ENCODE results near the gene BCL6.

The BCL6 gene

GRCh38 chr3:187745201-187746058 lies at the start of gene BCL6:
Gene BCL6 (minus strand): TSS chr3:187745468. CDS start chr3:187733693, 11,775 bp downstream.
- Mint-ChIP-seq H3K4me1 (peaks cover 55% of the 10 kb centered on the region), H3K4me3 (peak within 1 kb of the TSS; percentile 100), H3K27me3 (no peaks in the 10 kb centered on the region), H3K27ac (ENCODE audit: low read depth) (peak within 1 kb of the TSS; percentile 99), H3K36me3 (ENCODE audit: insufficient read depth) (peaks cover 46% of the 10 kb centered on the region), H3K9me3 (no peaks in the 10 kb centered on the region)
- ATAC-seq (replicated peaks; ENCODE audit: extremely low read depth, poor library complexity, severe bottlenecking) = peak; percentile 57
- peak; percentile 85 to 89 for DNase-seq (ENCODE audit: low spot score in 2 of 2)

DNA sequence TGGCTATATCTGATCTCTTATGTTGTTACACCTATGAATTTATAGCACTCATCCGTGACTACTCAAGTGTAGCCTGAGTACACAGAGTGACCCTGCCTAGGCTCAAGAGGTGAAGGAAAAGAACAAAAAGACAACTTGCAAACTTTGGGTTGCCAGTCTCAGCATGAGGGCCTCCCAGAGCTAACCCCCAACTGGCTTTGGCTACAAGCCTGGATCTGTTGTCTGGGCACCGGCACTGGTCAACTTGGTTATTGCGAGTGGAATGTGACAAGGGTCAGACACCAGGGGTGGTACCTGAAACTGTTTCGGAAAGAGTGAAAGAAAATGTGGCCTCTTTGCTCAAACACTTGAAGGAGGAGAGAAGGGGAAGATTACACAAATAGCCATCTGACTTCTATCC lies 49.5 kb upstream of the BCL6 start:
- H3K4me3 Mint-ChIP-seq = no peak overlapping the region
- no peaks in the 10 kb centered on the region for H3K36me3 Mint-ChIP-seq (ENCODE audit: insufficient read depth)
- ATAC-seq (replicated peaks; ENCODE audit: extremely low read depth, poor library complexity, severe bottlenecking) (no peak), DNase-seq (ENCODE audit: low spot score in 2 of 2) (no peak)
- peaks cover 25% of the 10 kb centered on the region for H3K4me1 Mint-ChIP-seq
- H3K27me3 Mint-ChIP-seq = no peaks in the 10 kb centered on the region
- peaks cover 11% of the 10 kb centered on the region for H3K9me3 Mint-ChIP-seq
- H3K27ac Mint-ChIP-seq (ENCODE audit: low read depth) = no peak overlapping the region

DNA sequence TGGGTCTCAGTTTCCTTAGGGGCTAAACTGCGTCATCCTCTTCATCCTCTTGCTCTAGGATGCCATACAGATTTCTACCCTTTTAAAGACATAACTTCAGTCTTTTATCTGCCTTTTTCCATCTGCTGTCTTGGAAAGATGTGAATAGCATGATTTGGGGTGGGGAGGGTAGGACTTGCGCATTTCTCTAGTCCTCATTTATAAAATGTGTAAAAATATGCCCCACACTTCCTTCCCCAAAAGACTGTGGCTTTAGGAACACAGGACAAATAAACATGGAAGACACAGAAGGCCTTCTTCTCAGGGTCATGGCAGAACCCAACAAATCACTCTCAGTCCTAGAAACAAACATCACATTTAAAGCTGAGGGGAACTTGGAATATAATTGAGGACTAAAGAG lies 48.4 kb upstream of the BCL6 start:
- ATAC-seq (replicated peaks; ENCODE audit: extremely low read depth, poor library complexity, severe bottlenecking) (no peak), DNase-seq (ENCODE audit: low spot score in 2 of 2) (no peak)
- Mint-ChIP-seq H3K27ac (ENCODE audit: low read depth) (no peak overlapping the region), H3K4me3 (no peak overlapping the region), H3K4me1 (peaks cover 18% of the 10 kb centered on the region), H3K27me3 (no peaks in the 10 kb centered on the region), H3K36me3 (ENCODE audit: insufficient read depth) (no peaks in the 10 kb centered on the region), H3K9me3 (peaks cover 10% of the 10 kb centered on the region)

DNA sequence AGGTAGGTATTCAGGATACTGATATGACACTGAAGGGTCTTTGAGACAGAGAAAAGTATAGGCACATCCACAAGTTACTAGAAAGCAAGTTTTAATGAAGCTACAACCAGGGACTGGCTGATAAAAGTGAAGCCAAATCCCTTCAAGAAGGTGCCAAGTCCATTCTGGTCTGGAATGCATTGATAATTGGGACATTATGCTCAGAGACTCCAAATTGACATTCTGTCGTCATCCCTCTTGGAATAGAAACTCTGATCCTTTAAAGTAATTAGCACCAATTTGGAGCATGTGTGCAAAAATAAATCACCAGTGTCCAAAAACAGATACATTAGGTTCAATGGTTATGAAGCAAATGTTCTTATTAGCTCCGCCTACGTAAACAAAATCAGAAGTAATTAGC lies 47.3 kb upstream of the BCL6 start:
- no peak overlapping the region for H3K27ac Mint-ChIP-seq (ENCODE audit: low read depth)
- DNase-seq (ENCODE audit: low spot score in 2 of 2) = no peak
- ATAC-seq (replicated peaks; ENCODE audit: extremely low read depth, poor library complexity, severe bottlenecking) = no peak

GRCh38 chr3:187789872-187790271 lies 44.6 kb upstream of the BCL6 start:
- ATAC-seq (replicated peaks; ENCODE audit: extremely low read depth, poor library complexity, severe bottlenecking) (no peak), DNase-seq (ENCODE audit: low spot score in 2 of 2) (no peak)
- Mint-ChIP-seq H3K27me3 (no peaks in the 10 kb centered on the region), H3K36me3 (ENCODE audit: insufficient read depth) (no peaks in the 10 kb centered on the region), H3K4me1 (peaks cover 4% of the 10 kb centered on the region), H3K27ac (ENCODE audit: low read depth) (no peak overlapping the region), H3K4me3 (no peak overlapping the region), H3K9me3 (no peaks in the 10 kb centered on the region)

More for the DNA sequence above, 47.3 kb upstream of the BCL6 start:
- Mint-ChIP-seq H3K27me3 (no peaks in the 10 kb centered on the region), H3K36me3 (ENCODE audit: insufficient read depth) (no peaks in the 10 kb centered on the region), H3K4me3 (no peak overlapping the region), H3K4me1 (peaks cover 7% of the 10 kb centered on the region), H3K9me3 (no peaks in the 10 kb centered on the region)

GRCh38 chr3:187788984-187789857 lies 44.0 kb upstream of the BCL6 start:
- no peaks in the 10 kb centered on the region for H3K9me3 Mint-ChIP-seq
- no peaks in the 10 kb centered on the region for H3K27me3 Mint-ChIP-seq
- no peak for ATAC-seq (replicated peaks; ENCODE audit: extremely low read depth, poor library complexity, severe bottlenecking)
- DNase-seq (ENCODE audit: low spot score in 2 of 2) = no peak
- no peaks in the 10 kb centered on the region for H3K36me3 Mint-ChIP-seq (ENCODE audit: insufficient read depth)
- peaks cover 4% of the 10 kb centered on the region for H3K4me1 Mint-ChIP-seq
- no peak overlapping the region for H3K27ac Mint-ChIP-seq (ENCODE audit: low read depth)
- H3K4me3 Mint-ChIP-seq = no peak overlapping the region

- ATAC-seq (replicated peaks; ENCODE audit: extremely low read depth, poor library complexity, severe bottlenecking) (no peak), DNase-seq (ENCODE audit: low spot score in 2 of 2) (no peak)
- H3K4me1 Mint-ChIP-seq = peaks cover 20% of the 10 kb centered on the region
- no peaks in the 10 kb centered on the region for H3K9me3 Mint-ChIP-seq
- no peak overlapping the region for H3K4me3 Mint-ChIP-seq
- no peaks in the 10 kb centered on the region for H3K27me3 Mint-ChIP-seq
- no peaks in the 10 kb centered on the region for H3K36me3 Mint-ChIP-seq (ENCODE audit: insufficient read depth)
- no peak overlapping the region for H3K27ac Mint-ChIP-seq (ENCODE audit: low read depth)
Observed at GRCh38 chr3:187783098-187783497, 37.8 kb upstream of the BCL6 start.

GRCh38 chr3:187782006-187782405 lies 36.7 kb upstream of the BCL6 start:
- H3K4me1 Mint-ChIP-seq = peaks cover 31% of the 10 kb centered on the region
- no peaks in the 10 kb centered on the region for H3K27me3 Mint-ChIP-seq
- H3K9me3 Mint-ChIP-seq = no peaks in the 10 kb centered on the region
- H3K4me3 Mint-ChIP-seq = no peak overlapping the region
- ATAC-seq (replicated peaks; ENCODE audit: extremely low read depth, poor library complexity, severe bottlenecking) (no peak), DNase-seq (ENCODE audit: low spot score in 2 of 2) (no peak)
- H3K27ac Mint-ChIP-seq (ENCODE audit: low read depth) = no peak overlapping the region
- H3K36me3 Mint-ChIP-seq (ENCODE audit: insufficient read depth) = no peaks in the 10 kb centered on the region

DNA sequence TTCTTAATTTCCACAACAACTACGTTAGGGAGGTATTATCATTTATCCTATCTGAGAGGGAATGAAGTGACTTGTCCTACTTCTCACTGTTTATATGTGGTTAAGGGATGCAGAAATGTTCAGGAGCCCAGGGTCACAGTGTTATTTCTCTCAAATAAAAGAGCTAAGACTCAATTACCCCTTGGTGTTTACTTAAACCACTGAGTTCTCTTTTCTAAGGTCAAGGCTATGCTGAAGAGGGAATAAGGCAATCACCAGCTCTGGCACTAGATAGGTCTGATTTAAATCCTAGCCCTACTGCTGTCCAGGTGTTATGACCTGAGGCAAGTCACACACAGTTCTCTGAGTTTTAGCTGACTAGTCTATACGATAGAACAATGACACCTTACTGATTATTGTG lies 35.7 kb upstream of the BCL6 start:
- H3K4me3 Mint-ChIP-seq = no peak overlapping the region
- H3K27me3 Mint-ChIP-seq = no peaks in the 10 kb centered on the region
- no peaks in the 10 kb centered on the region for H3K36me3 Mint-ChIP-seq (ENCODE audit: insufficient read depth)
- H3K9me3 Mint-ChIP-seq = no peaks in the 10 kb centered on the region
- no peak for ATAC-seq (replicated peaks; ENCODE audit: extremely low read depth, poor library complexity, severe bottlenecking)
- no peak overlapping the region for H3K27ac Mint-ChIP-seq (ENCODE audit: low read depth)
- DNase-seq (ENCODE audit: low spot score in 2 of 2) = no peak
- peaks cover 34% of the 10 kb centered on the region for H3K4me1 Mint-ChIP-seq

GRCh38 chr3:187778726-187779125 lies 33.5 kb upstream of the BCL6 start:
- no peak overlapping the region for H3K4me3 Mint-ChIP-seq
- no peaks in the 10 kb centered on the region for H3K27me3 Mint-ChIP-seq
- no peak for ATAC-seq (replicated peaks; ENCODE audit: extremely low read depth, poor library complexity, severe bottlenecking)
- H3K27ac Mint-ChIP-seq (ENCODE audit: low read depth) = no peak overlapping the region
- DNase-seq (ENCODE audit: low spot score in 2 of 2) = no peak
- H3K9me3 Mint-ChIP-seq = no peaks in the 10 kb centered on the region
- no peaks in the 10 kb centered on the region for H3K36me3 Mint-ChIP-seq (ENCODE audit: insufficient read depth)
- peaks cover 34% of the 10 kb centered on the region for H3K4me1 Mint-ChIP-seq

GRCh38 chr3:187777331-187777941 lies 32.2 kb upstream of the BCL6 start:
- Mint-ChIP-seq H3K9me3 (no peaks in the 10 kb centered on the region), H3K4me1 (peaks cover 34% of the 10 kb centered on the region), H3K27ac (ENCODE audit: low read depth) (peak overlapping the region; percentile 86), H3K27me3 (no peaks in the 10 kb centered on the region), H3K36me3 (ENCODE audit: insufficient read depth) (no peaks in the 10 kb centered on the region), H3K4me3 (peak overlapping the region; percentile 51)
- peak; percentile 92 for ATAC-seq (replicated peaks; ENCODE audit: extremely low read depth, poor library complexity, severe bottlenecking)
- peak in 1 of 2 donors; percentile 25 for DNase-seq (ENCODE audit: low spot score in 2 of 2)

GRCh38 chr3:187775549-187775948 lies 30.3 kb upstream of the BCL6 start:
- H3K9me3 Mint-ChIP-seq = no peaks in the 10 kb centered on the region
- no peaks in the 10 kb centered on the region for H3K36me3 Mint-ChIP-seq (ENCODE audit: insufficient read depth)
- H3K27ac Mint-ChIP-seq (ENCODE audit: low read depth) = no peak overlapping the region

More at GRCh38 chr3:187775549-187775948, 30.3 kb upstream of the BCL6 start:
- DNase-seq (ENCODE audit: low spot score in 2 of 2) (no peak), ATAC-seq (replicated peaks; ENCODE audit: extremely low read depth, poor library complexity, severe bottlenecking) (no peak)
- Mint-ChIP-seq H3K4me3 (no peak overlapping the region), H3K4me1 (peaks cover 31% of the 10 kb centered on the region), H3K27me3 (no peaks in the 10 kb centered on the region)

Measured in central memory CD8-positive, alpha-beta T cell (primary cell).